GM21528 (cell line): ENCODE measurements around the gene MACF1.
A peak's percentile ranks its signal among the peaks of the same experiment; 100 is the strongest.

ENCODE experiments used
- ATAC-seq: cut with Tn5 transposase; IDR thresholded peaks from one replicate; pipeline ENCODE4 v1.9.1; 2021; ENCODE audit warnings: mild to moderate bottlenecking, moderate library complexity; ENCODE audit not compliant: unreplicated experiment, low FRiP score

The MACF1 gene

GRCh38 chr1:39408641-39409054, 204.2 kb downstream of the MACF1 start:
- peak; percentile 84 for ATAC-seq

DNA sequence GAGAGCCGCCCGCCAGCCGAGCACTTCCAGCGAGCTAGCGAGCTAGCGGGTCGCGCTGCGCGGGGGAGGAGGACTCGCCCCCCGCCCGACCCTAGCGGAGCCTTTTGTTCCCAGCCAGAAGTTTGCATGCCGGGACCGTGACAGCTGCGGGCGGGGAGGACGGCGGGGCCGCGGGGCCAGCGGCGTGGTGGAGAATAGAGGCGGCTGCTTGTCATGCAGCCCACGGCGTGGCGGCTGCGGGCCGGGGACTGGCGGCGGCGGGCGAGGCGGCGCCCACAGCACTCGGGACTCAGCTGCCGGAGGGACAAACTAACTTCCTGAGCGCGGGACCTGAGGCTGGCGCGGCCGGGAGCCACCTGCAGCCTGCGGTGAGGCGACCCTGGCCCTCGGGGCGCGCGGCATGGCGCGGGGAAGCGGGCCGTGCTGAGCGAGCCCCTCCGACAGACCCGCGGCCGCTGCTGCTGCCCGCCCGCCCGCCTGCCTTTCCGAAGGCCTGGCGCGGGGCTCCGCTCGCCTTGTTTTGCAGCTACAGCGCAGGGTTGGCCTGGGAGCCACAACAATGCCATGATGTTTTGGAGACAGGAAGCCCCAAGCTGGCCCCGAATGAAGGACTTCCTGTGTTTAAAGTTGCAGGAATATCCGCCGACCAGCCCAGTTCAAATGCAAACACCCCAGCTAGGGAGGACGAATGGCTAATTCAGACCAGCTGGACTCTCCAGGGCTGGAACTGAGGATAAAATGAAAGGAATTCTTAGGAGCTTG, 204.7 kb downstream of the MACF1 start:
- no peak for ATAC-seq

- ATAC-seq = no peak
These were observed 206.5 kb downstream of the MACF1 start for GRCh38 chr1:39410915-39411436.

- no peak for ATAC-seq
These were observed 207.3 kb downstream of the MACF1 start for GRCh38 chr1:39411526-39412478.

- ATAC-seq = no peak
These were observed 208.4 kb downstream of the MACF1 start for GRCh38 chr1:39412892-39413291.

- ATAC-seq = no peak
These were observed 209.5 kb downstream of the MACF1 start for GRCh38 chr1:39413902-39414528.

- no peak for ATAC-seq
These were observed 211.1 kb downstream of the MACF1 start for GRCh38 chr1:39415553-39415952.

- ATAC-seq = no peak
These were observed 212.1 kb downstream of the MACF1 start for GRCh38 chr1:39416609-39417008.

GRCh38 chr1:39418236-39418635, 213.7 kb downstream of the MACF1 start:
- no peak for ATAC-seq

- ATAC-seq = no peak
These were observed 216.0 kb downstream of the MACF1 start for GRCh38 chr1:39420493-39420892.

DNA sequence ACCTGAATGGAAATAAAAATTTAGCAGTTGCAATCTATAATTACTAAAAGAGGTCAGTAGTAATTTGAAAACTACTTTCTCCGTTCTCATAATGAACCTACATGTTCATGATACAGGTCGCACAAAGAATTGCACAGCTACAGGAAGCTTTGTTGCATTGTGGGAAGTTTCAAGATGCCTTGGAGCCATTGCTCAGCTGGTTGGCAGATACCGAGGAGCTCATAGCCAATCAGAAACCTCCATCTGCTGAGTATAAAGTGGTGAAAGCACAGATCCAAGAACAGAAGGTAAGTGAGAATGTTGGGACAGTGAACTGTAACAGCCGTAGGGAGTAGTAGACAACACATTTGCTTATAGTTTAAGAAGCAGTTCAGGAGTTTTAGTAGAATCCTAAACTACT, 218.1 kb downstream of the MACF1 start:
- ATAC-seq = no peak

GRCh38 chr1:39425151-39425550, 220.7 kb downstream of the MACF1 start:
- ATAC-seq = no peak

DNA sequence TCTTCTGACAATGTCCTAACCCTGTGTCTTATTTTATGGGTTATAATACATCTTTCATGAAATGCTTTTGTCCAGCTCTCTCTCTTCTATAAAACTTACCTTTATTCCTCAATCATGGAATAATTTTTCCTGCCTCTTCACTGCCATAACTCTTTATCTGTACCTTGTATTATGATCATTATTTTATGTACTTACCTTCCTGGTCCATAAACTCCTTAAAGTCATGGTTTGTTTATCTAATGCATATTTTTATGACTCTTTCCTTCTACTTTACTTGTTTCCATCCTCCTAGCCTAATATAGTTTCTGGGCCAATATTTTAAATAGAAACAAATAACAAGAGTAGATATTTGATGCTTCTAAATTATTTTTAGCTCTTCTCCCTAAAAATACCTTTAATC, 221.1 kb downstream of the MACF1 start:
- ATAC-seq = no peak

DNA sequence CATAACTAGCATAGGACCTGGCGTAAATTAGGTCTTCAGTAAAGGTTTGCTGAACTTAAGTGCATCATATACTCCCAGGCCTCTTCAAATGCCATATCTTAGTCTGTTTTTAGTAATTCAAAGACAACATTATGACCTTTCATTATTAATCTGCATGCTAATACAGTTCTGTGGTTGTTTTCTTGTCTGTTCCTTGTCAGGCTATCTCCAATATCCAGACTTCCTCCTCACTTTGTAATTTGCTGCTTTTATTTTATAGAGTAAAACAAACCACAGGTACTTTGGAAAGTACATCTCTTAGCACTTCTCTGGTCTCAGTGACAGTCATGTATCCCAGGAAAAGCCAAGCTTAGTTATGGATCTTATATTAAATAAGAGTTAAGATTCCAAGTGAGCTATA, 221.9 kb downstream of the MACF1 start:
- ATAC-seq = no peak

DNA sequence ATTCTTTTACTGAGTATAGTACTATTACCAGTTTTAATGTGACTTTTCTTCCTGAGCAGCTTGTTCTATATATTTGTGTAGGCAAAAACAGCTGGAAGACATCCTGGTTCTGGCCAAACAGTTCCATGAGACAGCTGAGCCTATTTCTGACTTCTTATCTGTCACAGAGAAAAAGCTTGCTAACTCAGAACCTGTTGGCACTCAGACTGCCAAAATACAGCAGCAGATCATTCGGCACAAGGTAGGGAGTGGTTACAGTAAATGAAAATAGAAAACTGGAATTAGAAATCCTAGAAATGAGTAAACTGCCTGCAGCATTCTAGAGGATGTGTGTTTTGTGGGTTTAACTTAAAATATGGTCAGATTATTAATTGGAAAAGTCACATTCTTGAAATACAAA, 222.9 kb downstream of the MACF1 start:
- no peak for ATAC-seq

GRCh38 chr1:39427912-39428311, 223.4 kb downstream of the MACF1 start:
- no peak for ATAC-seq

- ATAC-seq = no peak
These were observed 227.4 kb downstream of the MACF1 start for GRCh38 chr1:39431927-39432326.

GRCh38 chr1:39434797-39435395, 230.4 kb downstream of the MACF1 start:
- no peak for ATAC-seq

DNA sequence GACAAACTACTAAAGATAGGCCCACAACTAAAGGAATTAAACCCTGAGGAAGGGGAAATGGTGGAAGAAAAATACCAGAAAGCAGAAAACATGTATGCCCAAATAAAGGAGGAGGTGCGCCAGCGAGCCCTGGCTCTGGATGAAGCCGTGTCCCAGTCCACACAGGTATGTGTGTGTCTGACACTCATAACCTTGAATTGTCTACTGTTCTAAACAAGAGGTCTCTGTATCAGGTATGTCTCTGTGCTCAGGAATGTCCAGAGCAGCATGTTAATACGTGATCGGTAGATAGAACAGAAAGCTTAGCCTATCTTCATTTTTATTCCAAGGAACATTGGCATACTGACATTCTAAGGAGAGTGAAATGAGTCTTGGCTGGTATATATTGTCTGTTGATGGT, 231.1 kb downstream of the MACF1 start:
- ATAC-seq = no peak

GRCh38 chr1:39436842-39437241, 232.3 kb downstream of the MACF1 start:
- no peak for ATAC-seq
